PFSK-1 (cell line): ENCODE data around the gene XKR7.

Source experiments
- POLR2AphosphoS5 ChIP-seq: IDR thresholded peaks from 2 replicates; pipeline ENCODE4 v1.6.1; 2012; ENCODE audit warnings: low read depth, mild to moderate bottlenecking, control low read depth, low read length, moderate library complexity
- TF ChIP-seq, protein P1 (sequence below), 2 experiments: IDR thresholded peaks; 2 replicates each; pipeline versions ENCODE4 v1.6.1 to v1.8.0; 2011 to 2012; ENCODE audit warnings: low read depth in 2 of 2, low read length in 2 of 2, control low read depth in 1 of 2, inconsistent platforms in 1 of 2, mild to moderate bottlenecking in 1 of 2, moderate library complexity in 1 of 2; ENCODE audit not compliant: insufficient read depth in 1 of 2

DNA sequence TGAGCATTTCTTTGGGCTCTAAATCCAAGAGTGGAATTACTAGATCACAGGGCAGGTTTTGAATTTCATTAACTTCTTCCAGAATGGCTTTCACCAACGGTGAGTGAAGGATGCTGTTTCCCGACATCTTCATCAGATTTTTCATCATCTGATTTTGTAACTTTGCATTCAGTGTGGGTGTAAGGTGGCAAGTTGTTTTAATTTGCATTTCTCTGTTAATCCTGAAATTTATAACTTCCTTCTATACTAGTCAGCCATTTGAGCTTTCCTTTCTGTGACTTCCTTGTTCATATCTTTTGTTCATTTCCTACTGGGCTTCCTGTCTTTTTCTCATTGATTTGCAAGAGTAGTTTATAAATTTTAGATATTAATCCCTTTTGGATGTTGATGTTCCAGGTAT, 65.4 kb downstream of the XKR7 start:
- TF ChIP-seq POLR2AphosphoS5, result no peak
- TF ChIP-seq, protein P1, sequence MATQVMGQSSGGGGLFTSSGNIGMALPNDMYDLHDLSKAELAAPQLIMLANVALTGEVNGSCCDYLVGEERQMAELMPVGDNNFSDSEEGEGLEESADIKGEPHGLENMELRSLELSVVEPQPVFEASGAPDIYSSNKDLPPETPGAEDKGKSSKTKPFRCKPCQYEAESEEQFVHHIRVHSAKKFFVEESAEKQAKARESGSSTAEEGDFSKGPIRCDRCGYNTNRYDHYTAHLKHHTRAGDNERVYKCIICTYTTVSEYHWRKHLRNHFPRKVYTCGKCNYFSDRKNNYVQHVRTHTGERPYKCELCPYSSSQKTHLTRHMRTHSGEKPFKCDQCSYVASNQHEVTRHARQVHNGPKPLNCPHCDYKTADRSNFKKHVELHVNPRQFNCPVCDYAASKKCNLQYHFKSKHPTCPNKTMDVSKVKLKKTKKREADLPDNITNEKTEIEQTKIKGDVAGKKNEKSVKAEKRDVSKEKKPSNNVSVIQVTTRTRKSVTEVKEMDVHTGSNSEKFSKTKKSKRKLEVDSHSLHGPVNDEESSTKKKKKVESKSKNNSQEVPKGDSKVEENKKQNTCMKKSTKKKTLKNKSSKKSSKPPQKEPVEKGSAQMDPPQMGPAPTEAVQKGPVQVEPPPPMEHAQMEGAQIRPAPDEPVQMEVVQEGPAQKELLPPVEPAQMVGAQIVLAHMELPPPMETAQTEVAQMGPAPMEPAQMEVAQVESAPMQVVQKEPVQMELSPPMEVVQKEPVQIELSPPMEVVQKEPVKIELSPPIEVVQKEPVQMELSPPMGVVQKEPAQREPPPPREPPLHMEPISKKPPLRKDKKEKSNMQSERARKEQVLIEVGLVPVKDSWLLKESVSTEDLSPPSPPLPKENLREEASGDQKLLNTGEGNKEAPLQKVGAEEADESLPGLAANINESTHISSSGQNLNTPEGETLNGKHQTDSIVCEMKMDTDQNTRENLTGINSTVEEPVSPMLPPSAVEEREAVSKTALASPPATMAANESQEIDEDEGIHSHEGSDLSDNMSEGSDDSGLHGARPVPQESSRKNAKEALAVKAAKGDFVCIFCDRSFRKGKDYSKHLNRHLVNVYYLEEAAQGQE (IDR thresholded peaks at IDR 0.05; ENCODE audit: insufficient read depth in 1 of 2, low read depth in 2 of 2, low read length in 2 of 2), result no peak
